Nephron progenitor cell (in vitro differentiated cells): ENCODE measurements around the gene COG2.

Source experiments
- DNase-seq: peaks from one replicate; pipeline ENCODE4 v3.0.0; 2021
- H3K27ac Mint-ChIP-seq: 2 replicates; pipeline ENCODE4 v1.8.0; 2021; ENCODE audit warnings: mild to moderate bottlenecking, moderate library complexity, mixed read lengths
- H3K27me3 Mint-ChIP-seq: 2 replicates; pipeline ENCODE4 v1.8.0; 2021; ENCODE audit warnings: mild to moderate bottlenecking, low read depth, mixed read lengths; ENCODE audit not compliant: poor library complexity
- H3K36me3 Mint-ChIP-seq: 2 replicates; pipeline ENCODE4 v1.8.0; 2021; ENCODE audit warnings: low read depth, mixed read lengths
- H3K4me1 Mint-ChIP-seq: 2 replicates; pipeline ENCODE4 v1.8.0; 2021; ENCODE audit warnings: mixed read lengths
- H3K4me3 Mint-ChIP-seq: 2 replicates; pipeline ENCODE4 v1.8.0; 2021; ENCODE audit warnings: mild to moderate bottlenecking, moderate library complexity, mixed read lengths
- H3K9me3 Mint-ChIP-seq: 2 replicates; pipeline ENCODE4 v1.8.0; 2021; ENCODE audit warnings: mild to moderate bottlenecking, moderate library complexity, mixed read lengths
- CTCF ChIP-seq: fragments of 200-600 bp; sonication (generic); IDR thresholded peaks from 2 replicates; pipeline ENCODE4 v1.5.0; 2021; ENCODE audit warnings: antibody characterized with exemption

The COG2 gene

GRCh38 chr1:230691615-230692014 is 49.3 kb downstream of the COG2 start:
- TF ChIP-seq CTCF = no peak

GRCh38 chr1:230693221-230693620 is 50.9 kb downstream of the COG2 start:
- H3K9me3 Mint-ChIP-seq = no peaks in the 10 kb centered on the region
- no peak overlapping the region for H3K27ac Mint-ChIP-seq
- no peak overlapping the region for H3K4me3 Mint-ChIP-seq
- no peak for DNase-seq
- H3K27me3 Mint-ChIP-seq = peaks cover 3% of the 10 kb centered on the region
- H3K4me1 Mint-ChIP-seq = no peaks in the 10 kb centered on the region
- no peak for TF ChIP-seq CTCF
- H3K36me3 Mint-ChIP-seq = peaks cover 40% of the 10 kb centered on the region

More at GRCh38 chr1:230691615-230692014, 49.3 kb downstream of the COG2 start:
- Mint-ChIP-seq H3K36me3 (peaks cover 53% of the 10 kb centered on the region), H3K4me1 (no peaks in the 10 kb centered on the region), H3K27ac (no peak overlapping the region), H3K9me3 (no peaks in the 10 kb centered on the region), H3K4me3 (no peak overlapping the region), H3K27me3 (no peaks in the 10 kb centered on the region)
- no peak for DNase-seq

- peaks cover 36% of the 10 kb centered on the region for H3K36me3 Mint-ChIP-seq
- H3K4me3 Mint-ChIP-seq = no peak overlapping the region
- no peaks in the 10 kb centered on the region for H3K9me3 Mint-ChIP-seq
- no peaks in the 10 kb centered on the region for H3K4me1 Mint-ChIP-seq
- no peak for DNase-seq
- peaks cover 3% of the 10 kb centered on the region for H3K27me3 Mint-ChIP-seq
- TF ChIP-seq CTCF = no peak
- peak overlapping the region; percentile 35 for H3K27ac Mint-ChIP-seq
These were observed 51.5 kb downstream of the COG2 start for GRCh38 chr1:230693777-230694176.

- no peaks in the 10 kb centered on the region for H3K9me3 Mint-ChIP-seq
- no peak for DNase-seq
- peak overlapping the region; percentile 35 for H3K27ac Mint-ChIP-seq
- no peak for TF ChIP-seq CTCF
- H3K36me3 Mint-ChIP-seq = peaks cover 34% of the 10 kb centered on the region
- no peaks in the 10 kb centered on the region for H3K4me1 Mint-ChIP-seq
- H3K27me3 Mint-ChIP-seq = peaks cover 3% of the 10 kb centered on the region
- H3K4me3 Mint-ChIP-seq = no peak overlapping the region
These were observed 52.2 kb downstream of the COG2 start for GRCh38 chr1:230694464-230694863.

GRCh38 chr1:230694991-230695390 is 52.7 kb downstream of the COG2 start:
- H3K27ac Mint-ChIP-seq = no peak overlapping the region
- H3K27me3 Mint-ChIP-seq = peaks cover 3% of the 10 kb centered on the region
- no peak for TF ChIP-seq CTCF
- DNase-seq = no peak
- H3K9me3 Mint-ChIP-seq = no peaks in the 10 kb centered on the region
- peaks cover 29% of the 10 kb centered on the region for H3K36me3 Mint-ChIP-seq
- no peaks in the 10 kb centered on the region for H3K4me1 Mint-ChIP-seq
- H3K4me3 Mint-ChIP-seq = no peak overlapping the region

- TF ChIP-seq CTCF = no peak
- H3K27me3 Mint-ChIP-seq = peaks cover 3% of the 10 kb centered on the region
These were observed 53.9 kb downstream of the COG2 start for GRCh38 chr1:230696218-230696617.

More at GRCh38 chr1:230696218-230696617, 53.9 kb downstream of the COG2 start:
- H3K4me1 Mint-ChIP-seq = peaks cover 5% of the 10 kb centered on the region
- H3K9me3 Mint-ChIP-seq = no peaks in the 10 kb centered on the region
- no peak for DNase-seq
- no peak overlapping the region for H3K27ac Mint-ChIP-seq
- peaks cover 23% of the 10 kb centered on the region for H3K36me3 Mint-ChIP-seq
- H3K4me3 Mint-ChIP-seq = no peak overlapping the region
